Psoas muscle (tissue), 8 donors: ENCODE results near the gene EME1. TPM values are rescaled to one million over a fixed set of nuclear protein-coding genes. Genes with fewer than 3 reads are reported as not detected.

Experiments
- ATAC-seq, 4 donors: fragments of 200-7000 bp; cut with Tn5 transposase; one replicate each; pipeline ENCODE4 v1.9.1; 2020; ENCODE audit warnings: moderate library complexity in 3 of 4, mild to moderate bottlenecking in 2 of 4
- DNase-seq, 2 donors: peaks; one replicate each; pipeline ENCODE4 v3.0.0-alpha.2; 2020
- H3K27ac ChIP-seq: fragments of 200-600 bp; one replicate; pipeline ENCODE4 v1.8.0; 2022
- H3K27me3 ChIP-seq, 3 donors: fragments of 200-600 bp in 1 of 3; one replicate each; pipeline versions ENCODE4 v1.6.1 to v1.8.0; 2013 to 2022; ENCODE audit warnings: low read length in 2 of 3, mild to moderate bottlenecking in 2 of 3, moderate library complexity in 1 of 3; ENCODE audit not compliant: insufficient read depth in 3 of 3
- H3K36me3 ChIP-seq, 2 donors: fragments of 200-600 bp in 1 of 2; one replicate each; pipeline versions ENCODE4 v1.6.1 to v1.8.0; 2013 to 2022; ENCODE audit warnings: low read depth in 1 of 2, mild to moderate bottlenecking in 1 of 2, moderate library complexity in 1 of 2; ENCODE audit not compliant: insufficient read depth in 1 of 2
- H3K4me1 ChIP-seq: fragments of 200-600 bp; one replicate; pipeline ENCODE4 v1.8.0; 2022
- H3K4me3 ChIP-seq: fragments of 200-600 bp; one replicate; pipeline ENCODE4 v1.8.0; 2022; ENCODE audit warnings: mild to moderate bottlenecking
- H3K9me3 ChIP-seq: fragments of 200-600 bp; one replicate; pipeline ENCODE4 v1.8.0; 2022
- CTCF ChIP-seq: fragments of 200-600 bp; IDR thresholded peaks from one replicate; pipeline ENCODE4 v1.8.0; 2022; ENCODE audit warnings: antibody characterized with exemption
- WGBS, 3 donors: extraction: QIAGEN DNeasy Blood & Tissue Kit; methylation state at CpG; one replicate each; pipeline versions ENCODE4 v1.1.6 to v1.1.7; 2013; 5-methylcytosine and 5-hydroxymethylcytosine counted together
- intact Hi-C, 2 donors: fragments of 100-400 bp; cut with DNase I; formaldehyde crosslinking; loops; one replicate each; pipeline versions ENCODE4 v1.11.0 to v1.14.2; 2022
- polyA plus RNA-seq, 3 donors: library from polyadenylated mRNA; stranded (reverse); fragments of 200-250 nt; gene quantifications; one replicate each; pipeline ENCODE4 v1.2.3, GENCODE V29; 2013
- total RNA-seq, 4 donors: library from RNA; stranded (reverse); fragmentation: NEBNext Ultra II Directional in 2 of 4; extraction: Animal tissue kit (Norgen Biotek cat#: 25700) in 2 of 4; gene quantifications; one replicate each; pipeline versions ENCODE4 v1.2.1 to v1.2.4, GENCODE V29; 2021 to 2023
- donor health status: healthy with polysubstance abuse.
- donor health status: DM: no; HTN: no; CAD: no; lungs with moderate emphysema.
- donor health status: Bipolar disorder and iron deficiency.
- donor health status: healthy.
- donor health status: DM: yes; HTN: yes; CAD: no.
- donor health status: DM: no; HTN: no; CAD: no.
- donor health status: DM: no; HTN: no; CAD: no.
- donor health status: DM: yes; HTN: yes; CAD: no.

EME1 gene
- total and polyA plus RNA-seq, 7 donors, result 0.06 to 0.39 (median 0.29) TPM; not detected in 2

DNA sequence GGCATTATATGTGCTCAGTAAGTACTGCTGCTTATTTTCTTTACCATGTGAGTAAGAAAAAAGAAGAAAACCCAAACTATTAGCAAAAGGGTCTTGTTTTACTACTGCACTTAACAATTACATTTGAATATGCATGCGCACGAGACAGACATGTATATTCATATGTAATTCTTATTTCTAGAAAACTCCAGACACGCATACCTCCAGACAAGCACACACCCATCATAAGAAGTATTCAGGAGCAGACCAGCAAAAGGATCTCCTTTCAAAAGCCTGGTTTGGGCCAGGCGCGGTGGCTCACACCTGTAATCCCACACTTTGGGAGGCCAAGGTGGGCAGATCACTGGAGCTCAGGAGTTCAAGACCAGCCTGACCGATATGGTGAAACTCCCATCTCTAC is 16.5 kb downstream of the EME1 start:
- Histone ChIP-seq H3K36me3 (peaks cover 28 to 100% of the 10 kb centered on the region in 2 donors), H3K9me3 (no peaks in the 10 kb centered on the region), H3K4me3 (no peak overlapping the region), H3K27ac (no peak overlapping the region), H3K4me1 (no peaks in the 10 kb centered on the region), H3K27me3 (no peaks in the 10 kb centered on the region)
- WGBS, 3 donors, result 95 to 98% (median 98%) methylated on average over 6 of the region's 6 CpGs
- ATAC-seq (no peak), DNase-seq (no peak)
- intact Hi-C loops, result no loop called here
- no peak for TF ChIP-seq CTCF

DNA sequence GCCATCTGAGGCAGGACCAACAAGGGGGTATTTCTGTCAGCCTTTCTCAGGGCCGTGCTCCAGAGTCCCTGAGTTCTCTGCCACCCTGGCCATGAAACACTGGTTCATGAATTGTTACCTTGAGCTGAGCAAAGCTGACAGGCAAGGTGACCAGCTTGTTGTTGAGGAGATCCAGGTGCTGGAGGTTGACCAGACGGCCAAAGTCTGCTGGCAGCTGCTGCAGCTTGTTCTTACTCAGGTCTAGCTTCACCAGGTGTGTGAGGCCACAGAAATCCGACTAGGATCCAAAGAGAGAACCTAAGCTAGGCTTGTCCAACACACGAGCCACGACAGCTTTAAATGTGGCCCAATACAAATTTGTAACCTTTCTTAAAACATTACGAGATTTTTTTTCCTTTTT is 19.6 kb downstream of the EME1 start:
- Histone ChIP-seq H3K27me3 (no peaks in the 10 kb centered on the region), H3K36me3 (peaks cover 25 to 74% of the 10 kb centered on the region in 2 donors), H3K4me3 (no peak overlapping the region), H3K9me3 (no peaks in the 10 kb centered on the region), H3K27ac (no peak overlapping the region), H3K4me1 (peaks cover 17% of the 10 kb centered on the region)
- no peak for DNase-seq
- 85 to 93% (median 91%) methylated on average over 6 of the region's 6 CpGs for WGBS, 3 donors
- intact Hi-C loops, result no loop called here
- TF ChIP-seq CTCF, result no peak
- ATAC-seq, result no peak

GRCh38 chr17:50393700-50394099 is 20.7 kb downstream of the EME1 start:
- peaks cover 17% of the 10 kb centered on the region for H3K4me1 ChIP-seq
- no peak for ATAC-seq
- H3K4me3 ChIP-seq, result no peak overlapping the region
- no peak for DNase-seq
- H3K27ac ChIP-seq, result no peak overlapping the region
- H3K9me3 ChIP-seq, result no peaks in the 10 kb centered on the region
- no peaks in the 10 kb centered on the region for H3K27me3 ChIP-seq
- H3K36me3 ChIP-seq, result peaks cover 25 to 63% of the 10 kb centered on the region in 2 donors
- no peak for TF ChIP-seq CTCF
- intact Hi-C loops, result no loop called here
- WGBS, 3 donors, result 85 to 88% (median 86%) methylated on average over 5 of the region's 5 CpGs

DNA sequence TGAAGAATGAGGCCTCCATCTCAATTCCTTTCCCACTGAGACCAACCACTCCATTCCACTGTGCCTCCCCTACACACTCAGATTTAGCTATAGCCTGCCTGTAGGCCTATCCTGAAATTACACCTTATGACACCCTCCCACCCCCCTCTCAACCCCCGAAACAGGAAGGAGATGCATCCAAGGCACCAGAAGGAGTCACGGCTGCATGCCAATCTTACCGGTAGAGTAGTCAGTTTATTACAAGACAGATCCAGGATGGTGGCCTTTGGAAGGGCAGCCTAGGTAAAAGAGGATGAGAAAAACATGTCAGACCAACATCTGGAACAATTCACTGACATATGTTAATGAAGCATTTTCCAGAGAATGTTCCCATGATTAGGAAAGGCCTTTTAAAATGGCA is 21.7 kb downstream of the EME1 start:
- TF ChIP-seq CTCF, result no peak
- 15 to 24% (median 23%) methylated on average over 3 of the region's 3 CpGs for WGBS, 3 donors
- no peaks in the 10 kb centered on the region for H3K9me3 ChIP-seq
- ATAC-seq, result no peak
- H3K4me3 ChIP-seq, result no peak overlapping the region
- no peak for DNase-seq
- no peak overlapping the region for H3K27ac ChIP-seq
- peaks cover 17% of the 10 kb centered on the region for H3K4me1 ChIP-seq
- intact Hi-C loops, result no loop called here
- H3K36me3 ChIP-seq, result peaks cover 25 to 53% of the 10 kb centered on the region in 2 donors
- no peaks in the 10 kb centered on the region for H3K27me3 ChIP-seq
